EH (cell line): Measurements from ENCODE around the gene SLC10A3.
"Not testable (repeated sequence)": the region's sequence is repeated elsewhere in the genome, so short reads cannot be mapped to it uniquely, and the experiment has no call there.

Experiments
- DNase-seq: peaks from one replicate; pipeline ENCODE4 v3.0.0-alpha.2; 2015; ENCODE audit warnings: low read depth

Gene SLC10A3

GRCh38 chrX:154508384-154508745 is 17.9 kb upstream of the SLC10A3 start:
- DNase-seq, result no peak

GRCh38 chrX:154507673-154508383 is 17.4 kb upstream of the SLC10A3 start:
- DNase-seq, result no peak

DNA sequence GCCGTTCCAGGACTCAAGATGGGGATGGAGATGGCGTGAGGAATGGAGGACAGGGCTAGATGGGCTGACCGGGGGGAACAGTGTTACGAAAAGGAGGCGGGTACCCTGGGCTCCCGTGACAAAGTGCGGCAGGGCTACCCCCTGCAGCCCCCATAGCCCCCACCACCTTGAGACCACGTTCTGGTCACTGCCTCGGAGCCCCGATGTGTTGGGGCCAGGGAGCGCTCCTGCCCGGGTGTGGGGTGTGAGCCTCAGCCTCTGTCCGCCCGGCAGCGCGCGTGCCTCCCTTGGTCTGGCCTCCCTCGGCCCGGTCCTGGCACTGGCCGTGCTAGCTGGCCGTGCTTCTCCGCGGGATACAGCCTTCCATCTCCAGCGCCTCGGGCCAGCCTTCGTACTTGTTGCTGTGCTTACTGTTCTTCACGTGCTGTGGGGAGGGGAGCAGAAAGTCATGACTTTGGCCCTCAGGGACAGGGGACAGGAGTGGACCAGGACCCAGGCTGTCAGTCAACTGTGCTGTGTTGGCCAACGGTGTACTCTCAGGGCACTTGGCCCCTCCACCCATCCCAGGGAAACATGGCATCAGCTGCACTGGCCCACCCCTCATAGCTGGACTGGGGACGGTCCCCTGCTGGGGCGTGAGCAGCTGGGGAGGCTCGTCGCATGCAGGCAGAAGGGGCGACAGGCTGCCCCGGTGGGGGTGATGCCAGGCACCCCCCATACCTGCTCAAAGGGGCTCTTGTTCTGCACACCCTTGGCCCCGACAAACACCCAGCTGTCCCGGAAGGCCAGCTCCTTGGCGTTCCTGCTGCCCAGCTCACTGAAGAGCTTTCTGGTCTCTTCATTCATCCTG is 16.3 kb upstream of the SLC10A3 start:
- no peak for DNase-seq

DNA sequence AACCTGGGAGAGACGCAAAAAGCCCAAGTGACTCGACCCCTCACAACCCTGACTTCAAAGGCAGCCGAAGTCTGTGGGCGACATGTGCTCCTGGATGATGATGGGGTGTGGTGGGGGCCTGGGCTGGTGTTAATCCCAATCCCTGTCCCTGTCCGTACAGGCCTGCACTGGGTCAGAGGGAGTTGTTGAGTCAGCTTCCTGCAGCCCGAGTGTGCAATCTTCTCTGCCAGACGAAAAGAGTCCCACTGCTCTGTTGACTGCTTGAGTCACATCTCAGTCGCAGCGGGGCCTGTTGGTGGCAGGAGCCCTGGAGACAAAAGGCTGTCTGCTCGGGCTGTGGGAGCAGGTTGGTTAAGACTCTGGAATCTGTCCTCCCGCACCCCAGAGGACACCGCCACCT is 15.3 kb upstream of the SLC10A3 start:
- DNase-seq, result peak; percentile 77

DNA sequence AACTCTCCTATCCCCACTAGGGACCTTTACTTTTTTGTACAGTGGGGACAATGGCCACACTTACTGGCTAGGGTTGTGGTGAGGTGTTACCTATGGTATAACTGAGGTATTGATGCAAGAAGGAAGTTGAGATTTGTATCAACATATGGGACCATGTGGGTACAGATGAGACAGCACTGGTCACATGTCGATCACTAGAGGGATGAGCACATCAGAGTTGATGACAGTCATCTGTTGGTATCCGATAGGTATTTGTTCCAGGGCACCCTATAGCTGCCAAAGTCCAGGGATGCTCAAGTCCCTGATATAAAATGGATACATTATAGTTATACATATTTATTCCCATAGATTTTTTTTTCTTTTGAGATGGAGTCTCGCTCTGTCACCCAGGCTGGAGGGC is 12.6 kb upstream of the SLC10A3 start:
- no peak for DNase-seq

DNA sequence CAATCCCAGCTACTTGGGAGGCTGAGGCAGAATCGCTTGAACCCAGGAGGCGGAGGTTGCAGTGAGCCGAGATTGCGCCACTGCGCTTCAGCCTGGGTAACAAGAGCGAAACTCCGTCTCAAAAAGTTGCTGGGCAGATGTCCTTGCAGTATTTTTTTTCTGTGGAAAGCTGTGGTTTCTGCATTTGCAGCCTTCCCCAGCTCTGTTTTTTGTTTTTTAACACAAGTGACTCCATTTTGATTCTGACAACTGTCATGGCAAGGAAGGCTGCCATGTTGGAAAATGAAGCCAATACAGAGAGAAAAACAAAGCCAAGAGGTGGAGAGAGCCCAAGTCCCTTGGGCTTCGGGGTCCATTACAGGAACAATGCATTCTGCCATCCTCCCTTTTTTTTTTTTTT is 11.7 kb upstream of the SLC10A3 start:
- no peak for DNase-seq

DNA sequence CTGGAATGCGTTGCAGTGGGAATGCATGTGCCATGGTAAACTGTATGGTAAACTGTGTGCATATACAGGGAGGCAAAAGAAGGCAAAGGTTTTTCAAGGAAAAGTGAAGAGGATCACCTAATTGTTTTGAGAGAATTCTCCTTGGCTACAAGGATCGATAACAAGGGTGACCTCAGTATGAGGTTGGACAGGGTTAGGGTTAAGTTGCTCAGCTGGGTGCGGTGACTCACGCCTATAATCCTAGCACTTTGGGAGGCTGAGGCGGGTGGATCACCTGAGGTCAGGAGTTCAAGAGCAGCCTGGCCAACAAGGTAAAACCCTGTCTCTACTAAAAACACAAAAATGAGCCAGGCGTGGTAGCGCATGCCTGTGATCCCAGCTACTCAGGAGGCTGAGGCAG is 11.0 kb upstream of the SLC10A3 start:
- not testable (repeated sequence) for DNase-seq

GRCh38 chrX:154496591-154497137 is 6.2 kb upstream of the SLC10A3 start:
- not testable (repeated sequence) for DNase-seq

DNA sequence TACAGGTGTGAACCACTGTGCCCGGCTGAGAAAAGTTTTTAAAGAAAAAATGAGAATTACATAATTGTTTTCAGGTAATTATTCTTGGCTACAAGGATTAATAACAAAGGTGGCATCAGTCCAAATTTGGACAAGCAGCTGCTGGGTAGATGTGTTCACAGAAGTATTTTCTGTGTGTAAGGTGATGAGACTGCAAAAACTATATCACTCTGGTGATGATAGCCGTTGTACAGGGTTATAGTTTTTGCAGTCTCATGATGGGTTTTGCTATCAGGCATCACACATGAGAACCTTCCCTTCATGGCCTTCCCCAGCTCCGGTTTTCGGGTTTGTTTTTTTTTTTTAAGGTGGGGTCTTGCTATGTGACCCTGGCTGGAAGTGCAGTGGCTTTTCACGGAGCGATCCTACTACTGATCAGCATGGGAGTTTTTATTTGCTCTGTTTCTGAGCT is 5.1 kb upstream of the SLC10A3 start:
- no peak for DNase-seq

- DNase-seq, result no peak
Measured at GRCh38 chrX:154494715-154495114, 4.3 kb upstream of the SLC10A3 start.

- peak; percentile 70 for DNase-seq
Measured at GRCh38 chrX:154490021-154490413, 412 bp downstream of the SLC10A3 start.

- no peak for DNase-seq
Measured at GRCh38 chrX:154489182-154489581, 1.2 kb downstream of the SLC10A3 start.

- DNase-seq, result no peak
Measured at GRCh38 chrX:154488336-154489075, 1.9 kb downstream of the SLC10A3 start.

GRCh38 chrX:154487518-154488290 is 2.7 kb downstream of the SLC10A3 start:
- no peak for DNase-seq

DNA sequence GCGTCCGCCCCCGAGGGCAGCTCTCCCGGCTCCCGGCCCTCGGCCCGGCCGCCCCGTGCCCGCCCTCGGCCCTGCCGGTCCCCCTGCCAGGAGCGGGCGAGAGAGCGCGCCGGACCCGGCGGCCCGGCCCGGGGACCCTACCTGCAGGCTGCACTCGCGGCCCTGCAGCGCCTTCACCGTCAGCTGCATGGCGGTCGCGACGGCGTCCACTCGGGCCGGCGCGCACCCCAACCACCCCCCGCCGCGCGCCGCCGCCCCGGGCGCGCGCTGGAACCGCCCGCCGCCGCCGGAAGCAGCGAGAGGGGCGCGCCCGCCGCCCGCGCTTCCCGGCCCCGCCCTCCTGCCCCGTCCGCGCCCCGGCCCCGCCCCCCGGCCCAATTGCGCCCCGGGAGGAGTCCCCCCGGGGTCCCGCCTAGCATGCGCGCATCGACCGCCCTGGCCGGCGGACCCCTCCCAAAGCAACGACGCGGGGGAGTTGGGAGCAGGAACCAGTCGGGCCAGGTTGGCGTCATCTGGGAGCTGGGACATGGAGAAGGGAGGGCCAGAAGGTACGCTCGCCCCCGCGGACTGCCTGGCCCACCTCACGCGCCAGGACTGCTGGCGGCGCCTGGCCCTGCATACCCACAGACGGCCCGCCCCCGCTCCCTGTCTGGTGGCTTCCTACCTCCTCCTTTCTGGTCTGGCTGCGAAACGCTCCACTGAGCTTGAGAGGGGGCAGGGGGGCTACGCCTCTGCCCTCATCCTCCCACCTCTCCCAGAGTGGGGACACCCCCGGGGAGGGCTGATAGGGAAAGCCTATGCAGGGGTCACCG is 3.8 kb downstream of the SLC10A3 start, which contains the start of gene UBL4A:
Gene UBL4A (minus strand): TSS at position 220 of the 812 bp plus-strand sequence. CDS start 31 bp downstream, at position 189.
- DNase-seq, result peak; percentile 60

DNA sequence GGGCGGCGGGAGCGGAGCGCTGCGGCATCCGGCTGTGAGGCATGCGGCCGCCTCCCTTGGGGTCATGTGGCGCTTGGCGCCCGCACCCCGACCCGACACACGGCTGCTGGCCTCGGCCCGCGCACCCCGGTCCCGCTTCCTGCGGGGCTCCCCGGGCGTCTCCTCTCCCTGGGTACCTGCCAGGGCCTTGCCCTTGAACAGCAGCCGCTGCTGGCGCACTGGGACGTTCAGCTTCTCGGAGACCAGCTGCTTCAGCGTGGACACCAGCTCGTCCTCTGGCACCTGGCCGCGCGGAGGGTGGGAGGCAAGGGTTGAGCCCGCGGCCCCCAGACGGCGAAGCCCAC is 4.4 kb downstream of the SLC10A3 start:
- DNase-seq, result peak; percentile 24

DNA sequence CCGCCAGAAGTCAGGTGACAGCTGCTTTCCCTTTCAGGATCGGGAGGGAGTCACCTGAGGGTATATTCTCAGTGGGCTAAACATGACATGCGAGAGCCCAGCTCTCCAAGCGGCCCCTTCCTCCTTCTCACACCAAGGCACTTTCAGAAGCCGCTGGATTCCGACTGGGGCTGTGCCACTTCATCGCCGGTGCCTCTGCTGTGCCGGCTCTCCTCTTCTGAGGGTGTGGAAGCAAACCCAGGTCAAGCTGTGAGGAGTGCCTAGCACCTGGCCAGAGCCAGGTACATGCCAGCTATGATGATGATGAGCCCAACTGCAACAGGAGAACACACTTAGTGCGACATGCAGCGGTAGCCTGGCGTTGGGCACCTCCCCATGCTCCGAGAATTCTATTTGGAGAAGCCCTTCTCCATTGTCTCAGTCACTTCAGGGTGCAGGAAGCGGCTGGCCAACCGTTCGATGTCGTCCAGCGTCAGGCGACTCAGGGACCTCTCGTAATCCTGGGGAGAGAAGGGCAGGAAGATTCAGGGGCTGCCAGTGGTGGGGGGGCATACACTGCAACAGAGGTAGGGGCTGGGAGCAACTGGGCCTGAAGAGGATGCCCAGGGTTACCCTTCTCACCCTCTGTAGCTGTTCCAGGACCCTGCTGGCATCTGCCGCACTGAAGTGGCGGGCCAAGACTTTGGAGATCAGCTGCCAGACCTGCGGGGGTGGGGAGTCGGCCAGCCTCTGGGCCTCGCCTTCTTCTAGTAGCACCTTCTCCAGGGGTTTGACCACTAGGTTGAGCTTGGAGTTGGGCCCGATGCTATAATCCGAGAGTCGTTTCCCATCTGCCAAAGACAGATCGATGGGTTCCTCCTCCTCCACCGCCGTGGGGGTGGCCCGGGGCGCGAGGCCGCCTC is 5.0 kb downstream of the SLC10A3 start:
- no peak for DNase-seq

- peak; percentile 48 for DNase-seq
Measured at GRCh38 chrX:154484255-154485149, 5.9 kb downstream of the SLC10A3 start.

DNA sequence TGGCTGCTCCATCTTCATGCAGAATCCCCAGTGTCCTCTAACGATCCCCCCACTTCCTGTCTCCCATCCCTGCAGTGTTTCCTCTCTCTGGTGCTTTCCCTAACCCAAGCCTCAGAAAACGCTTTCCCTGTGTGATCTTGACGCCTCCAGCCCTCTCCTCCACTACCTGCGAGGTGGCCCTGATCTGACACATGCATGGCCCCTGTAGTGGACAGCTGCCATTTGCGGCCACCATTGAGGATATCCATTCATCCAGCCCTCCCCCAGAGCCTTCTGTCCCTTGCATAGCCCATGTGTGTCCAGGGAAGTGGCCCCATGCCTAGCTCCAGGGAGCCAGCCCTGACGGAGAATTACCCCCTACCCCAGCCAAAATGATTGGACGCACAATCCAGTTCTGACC is 7.1 kb downstream of the SLC10A3 start:
- no peak for DNase-seq
